Measurements from ENCODE around the gene RAET1E.
"Not testable (repeated sequence)": the region's sequence is repeated elsewhere in the genome, so short reads cannot be mapped to it uniquely, and the experiment has no call there.

RAET1E gene

GRCh38 chr6:149909701-149910470, 12.0 kb upstream of the RAET1E start:
- DNase-seq (ENCODE audit: low read depth): no peak

DNA sequence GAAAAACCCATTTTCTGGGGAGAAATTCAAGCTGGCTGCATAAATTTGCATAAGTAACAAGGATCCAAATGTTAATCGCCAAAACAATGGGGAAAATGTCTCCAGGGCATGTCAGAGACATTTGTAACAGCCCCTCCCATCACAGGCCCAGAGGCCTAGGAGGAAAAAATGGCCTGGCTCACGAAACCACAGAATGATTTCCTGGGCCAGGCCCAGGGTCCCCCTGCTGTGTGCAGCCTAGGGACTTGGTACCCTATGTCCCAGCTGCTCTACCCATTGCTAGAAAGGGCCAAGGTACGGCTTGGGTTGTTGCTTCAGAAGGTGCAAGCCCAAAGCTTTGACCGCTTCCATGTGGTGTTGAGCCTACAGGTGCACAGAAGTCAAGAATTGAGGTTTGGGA, 10.6 kb upstream of the RAET1E start:
- DNase-seq (ENCODE audit: low read depth): not testable (repeated sequence)

- no peak for DNase-seq (ENCODE audit: low read depth)
Measured at GRCh38 chr6:149907317-149907716, 9.4 kb upstream of the RAET1E start.

- no peak for DNase-seq (ENCODE audit: low read depth)
Measured at GRCh38 chr6:149906405-149906804, 8.5 kb upstream of the RAET1E start.

GRCh38 chr6:149905911-149906371, 8.0 kb upstream of the RAET1E start:
- DNase-seq (ENCODE audit: low read depth): no peak

- no peak for DNase-seq (ENCODE audit: low read depth)
Measured at GRCh38 chr6:149905371-149905910, 7.5 kb upstream of the RAET1E start.

DNA sequence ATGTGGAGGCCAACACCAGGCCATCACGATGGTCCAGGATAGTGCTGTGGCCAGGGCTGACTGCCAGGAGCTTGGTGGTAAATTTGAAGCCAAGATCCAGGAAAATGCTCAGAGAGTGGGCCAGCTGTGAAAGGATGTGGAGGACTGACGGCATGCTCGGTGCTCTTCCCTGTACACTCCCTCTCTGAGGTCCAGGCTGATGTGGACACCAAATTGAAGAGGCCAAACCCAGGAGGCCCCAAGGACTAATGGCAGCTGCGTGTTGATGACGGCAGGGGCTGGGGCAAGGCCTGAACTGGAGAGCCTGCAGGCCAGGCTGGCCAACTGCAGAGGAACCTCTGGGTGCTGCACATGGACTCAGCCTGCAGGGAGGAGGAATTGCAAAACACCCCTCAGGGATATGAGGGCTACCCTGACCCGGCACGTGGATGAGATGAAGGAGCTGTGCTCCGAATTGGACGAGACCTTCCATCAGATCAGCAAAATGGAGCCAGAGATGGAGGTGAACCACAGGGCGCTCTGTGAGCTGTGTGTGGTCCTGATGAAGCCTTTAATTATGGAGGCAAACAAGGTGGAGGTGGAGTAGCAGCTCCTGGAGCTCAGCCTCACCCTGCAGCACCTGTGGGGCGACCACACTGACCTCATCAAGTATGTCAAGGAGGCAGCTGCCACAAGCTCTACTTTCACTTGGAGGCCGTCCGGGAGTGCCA, 6.9 kb upstream of the RAET1E start:
- DNase-seq (ENCODE audit: low read depth): no peak

DNA sequence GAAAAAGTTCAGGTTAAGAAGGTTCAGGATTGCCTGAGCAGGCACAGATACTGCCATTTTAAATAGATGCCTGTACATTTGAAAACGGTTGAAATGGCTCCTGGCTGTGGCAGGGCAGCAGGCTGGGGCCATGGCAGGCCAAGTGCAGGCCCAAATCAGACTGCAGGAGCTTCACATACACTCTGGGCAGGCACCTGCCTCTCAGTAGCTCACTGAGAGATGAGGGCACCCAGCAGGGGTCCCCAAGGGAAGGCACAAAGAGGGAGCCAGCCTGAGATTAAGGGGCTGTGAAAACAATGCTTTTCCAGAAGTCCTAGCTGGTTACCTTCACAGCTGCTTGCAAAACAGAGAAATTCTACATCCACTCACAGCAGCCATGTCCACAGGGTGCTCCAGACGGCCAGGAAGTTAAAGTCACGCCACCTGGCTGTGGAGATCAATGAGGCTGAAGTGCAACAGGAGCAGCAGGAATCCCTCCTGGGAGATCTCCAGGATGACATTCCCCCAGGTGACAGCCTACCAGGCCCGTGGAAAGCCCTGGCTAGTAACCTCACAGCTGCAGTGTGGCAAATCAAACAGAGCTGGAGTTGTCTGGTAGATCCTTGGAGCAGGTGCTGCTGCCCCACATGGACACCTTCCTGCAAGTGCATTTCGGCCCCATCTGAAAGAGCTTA, 6.2 kb upstream of the RAET1E start:
- no peak for DNase-seq (ENCODE audit: low read depth)

- no peak for DNase-seq (ENCODE audit: low read depth)
Measured at GRCh38 chr6:149901444-149902140, 3.7 kb upstream of the RAET1E start.

DNA sequence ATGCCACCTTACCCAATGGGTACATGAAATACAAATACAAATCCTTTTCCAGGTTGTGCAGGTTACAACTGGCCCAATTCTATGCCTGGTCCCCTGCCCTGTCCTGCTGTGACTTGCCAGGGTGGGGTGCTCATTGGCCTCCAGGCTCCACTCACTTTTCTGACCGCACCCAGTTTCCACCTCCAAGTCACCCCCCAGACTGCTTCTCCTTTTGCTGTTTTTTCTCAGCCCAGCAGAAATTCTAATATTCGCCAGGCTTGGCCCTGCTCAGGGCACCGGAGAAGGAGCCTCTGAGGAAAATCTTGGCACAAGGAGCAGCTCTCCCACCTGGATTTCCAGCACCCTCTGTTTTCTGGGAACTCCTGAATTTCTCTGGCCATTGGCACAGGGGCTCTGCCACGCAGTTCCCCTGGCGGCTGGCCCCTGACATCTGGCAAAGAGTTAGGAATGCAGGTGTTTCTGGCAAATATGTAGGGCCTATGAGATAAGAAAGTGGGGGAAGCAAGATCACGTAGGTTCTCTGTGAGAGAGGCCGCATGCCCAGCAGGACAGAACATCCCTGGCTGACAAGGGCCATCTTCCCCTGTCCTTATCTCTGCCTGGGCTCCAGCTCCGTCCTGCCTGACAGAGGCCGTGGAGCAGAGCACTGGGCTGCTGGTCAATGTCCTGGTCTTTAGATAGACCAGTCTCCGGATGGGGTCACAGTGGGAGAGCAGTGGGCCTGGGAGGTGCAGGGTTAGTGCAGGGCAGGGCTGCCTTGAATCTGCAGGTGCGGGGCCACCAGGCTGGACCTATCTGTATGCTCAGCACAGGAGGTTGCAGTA, 2.9 kb upstream of the RAET1E start:
- DNase-seq (ENCODE audit: low read depth): no peak

GRCh38 chr6:149899926-149900619, 2.2 kb upstream of the RAET1E start:
- DNase-seq (ENCODE audit: low read depth): no peak

- no peak for DNase-seq (ENCODE audit: low read depth)
Measured at GRCh38 chr6:149899486-149899885, 1.6 kb upstream of the RAET1E start.

DNA sequence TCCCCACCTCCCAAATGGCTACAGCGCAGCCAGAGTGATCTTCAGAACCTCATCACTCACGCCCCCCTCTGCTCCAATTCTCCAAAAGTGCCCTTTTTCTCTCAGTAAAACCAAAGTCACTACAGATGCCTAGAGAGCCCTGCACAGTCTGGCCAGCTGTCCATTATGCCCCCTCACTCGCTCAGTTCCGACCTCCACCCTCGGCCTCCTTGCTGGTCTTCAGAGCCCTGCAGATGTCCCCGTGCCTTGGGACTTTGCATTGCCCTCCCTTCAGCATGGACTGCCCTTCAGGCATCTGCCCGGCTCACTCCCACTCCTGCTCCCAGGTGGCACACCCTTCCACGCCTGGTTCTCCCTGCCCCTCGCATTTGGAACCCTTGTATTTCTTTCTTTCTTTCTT, 1.1 kb upstream of the RAET1E start:
- DNase-seq (ENCODE audit: low read depth): no peak

- DNase-seq (ENCODE audit: low read depth): peak; percentile 90
Measured at GRCh38 chr6:149897015-149897697, 757 bp downstream of the RAET1E start.

DNA sequence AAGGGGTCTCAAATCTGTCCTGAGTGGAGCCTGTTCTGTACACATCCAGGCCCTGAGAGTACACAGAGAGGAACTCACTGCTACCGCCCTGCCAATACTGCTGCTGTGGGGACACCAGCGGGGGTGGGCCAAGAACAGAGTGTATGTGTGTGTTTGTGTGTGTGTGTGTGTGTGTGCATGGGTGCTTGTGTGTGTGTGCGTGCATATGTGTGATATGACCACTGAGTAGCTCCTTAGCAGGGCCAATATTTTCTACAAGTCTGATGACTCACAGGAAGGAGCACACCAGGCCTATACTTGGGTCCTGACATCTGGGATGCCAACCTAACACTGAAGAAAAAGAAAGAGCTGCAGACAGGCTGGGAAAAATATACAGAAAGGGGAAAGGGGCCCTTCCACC, 1.4 kb downstream of the RAET1E start:
- DNase-seq (ENCODE audit: low read depth): no peak

GRCh38 chr6:149895833-149896271, 2.1 kb downstream of the RAET1E start:
- DNase-seq (ENCODE audit: low read depth): no peak

- DNase-seq (ENCODE audit: low read depth): peak; percentile 81
Measured at GRCh38 chr6:149895048-149895590, 2.8 kb downstream of the RAET1E start.

- not testable (repeated sequence) for DNase-seq (ENCODE audit: low read depth)
Measured at GRCh38 chr6:149891864-149892263, 6.0 kb downstream of the RAET1E start.

- DNase-seq (ENCODE audit: low read depth): no peak
Measured at GRCh38 chr6:149891259-149891658, 6.7 kb downstream of the RAET1E start.
